ENCODE data around the gene RBM44. TPM values are rescaled to one million over a fixed set of nuclear protein-coding genes. Genes with fewer than 3 reads are reported as not detected.
"Not testable (repeated sequence)": the region's sequence is repeated elsewhere in the genome, so short reads cannot be mapped to it uniquely, and the experiment has no call there.

Gene RBM44
- polyA plus RNA-seq, 1 experiment: 0.05 TPM

DNA sequence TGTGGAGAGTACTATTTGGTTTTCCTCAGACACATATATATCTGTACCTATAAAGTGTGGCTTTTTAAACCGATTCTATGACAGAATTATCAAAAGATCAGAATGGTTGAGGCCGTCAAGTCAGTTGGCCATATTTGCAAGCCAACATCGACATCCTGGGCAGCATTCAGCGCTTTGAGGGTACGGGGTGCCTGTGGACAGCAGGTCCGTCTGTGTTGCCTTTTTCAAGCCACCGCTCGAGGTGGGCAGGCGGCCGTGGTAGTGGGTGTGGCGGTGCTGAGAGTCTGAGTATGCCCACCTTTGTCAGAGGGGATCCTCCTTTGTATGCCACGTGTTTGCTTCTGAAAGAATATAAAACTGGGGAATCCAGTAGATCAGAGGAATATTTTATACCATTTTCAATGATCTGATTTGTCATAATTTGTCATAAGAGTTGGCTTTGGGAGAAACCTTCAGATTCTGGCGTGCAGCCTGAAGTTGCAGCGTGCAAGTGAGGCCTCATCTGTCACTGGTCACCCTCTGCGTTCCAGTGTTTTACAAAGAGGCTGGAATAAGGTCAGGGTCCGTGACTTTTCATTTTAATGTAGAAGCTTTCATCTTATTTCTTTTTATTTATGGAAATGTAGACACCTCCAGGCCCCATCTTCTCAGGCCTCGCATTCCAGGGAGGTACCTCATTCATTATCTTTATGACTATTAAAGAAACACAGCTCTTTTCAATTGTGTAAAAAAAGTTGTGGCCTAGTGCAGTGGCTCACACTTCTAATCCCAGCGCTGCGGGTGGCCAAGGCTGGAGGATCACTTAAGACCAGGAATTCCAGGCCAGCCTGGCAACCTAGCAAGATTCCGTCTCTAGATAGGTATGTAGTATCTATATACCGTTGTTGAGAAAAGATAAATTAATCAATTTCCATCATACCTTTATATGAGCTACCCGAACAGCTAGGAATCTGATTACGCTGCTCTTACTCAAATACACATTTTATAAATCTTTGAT is 37.8 kb upstream of the RBM44 start:
- Histone ChIP-seq H3K27me3 (ENCODE audit: control insufficient read depth, insufficient read depth, low read length) (no peaks in the 10 kb centered on the region), H3K4me3 (ENCODE audit: low read depth, low read length) (no peak overlapping the region), H3K36me3 (ENCODE audit: control insufficient read depth, insufficient read depth, low read length) (peaks cover 9% of the 10 kb centered on the region)
- CTCF ChIA-PET: interaction anchor here (0.6 to 2.9 kb wide), 3 partner anchors 10 to 179 kb away, joined by 3 to 8 read pairs (median 3); no protein-coding TSS in a partner anchor
- TF ChIP-seq, protein P1, sequence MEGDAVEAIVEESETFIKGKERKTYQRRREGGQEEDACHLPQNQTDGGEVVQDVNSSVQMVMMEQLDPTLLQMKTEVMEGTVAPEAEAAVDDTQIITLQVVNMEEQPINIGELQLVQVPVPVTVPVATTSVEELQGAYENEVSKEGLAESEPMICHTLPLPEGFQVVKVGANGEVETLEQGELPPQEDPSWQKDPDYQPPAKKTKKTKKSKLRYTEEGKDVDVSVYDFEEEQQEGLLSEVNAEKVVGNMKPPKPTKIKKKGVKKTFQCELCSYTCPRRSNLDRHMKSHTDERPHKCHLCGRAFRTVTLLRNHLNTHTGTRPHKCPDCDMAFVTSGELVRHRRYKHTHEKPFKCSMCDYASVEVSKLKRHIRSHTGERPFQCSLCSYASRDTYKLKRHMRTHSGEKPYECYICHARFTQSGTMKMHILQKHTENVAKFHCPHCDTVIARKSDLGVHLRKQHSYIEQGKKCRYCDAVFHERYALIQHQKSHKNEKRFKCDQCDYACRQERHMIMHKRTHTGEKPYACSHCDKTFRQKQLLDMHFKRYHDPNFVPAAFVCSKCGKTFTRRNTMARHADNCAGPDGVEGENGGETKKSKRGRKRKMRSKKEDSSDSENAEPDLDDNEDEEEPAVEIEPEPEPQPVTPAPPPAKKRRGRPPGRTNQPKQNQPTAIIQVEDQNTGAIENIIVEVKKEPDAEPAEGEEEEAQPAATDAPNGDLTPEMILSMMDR (IDR thresholded peaks at IDR 0.05; ENCODE audit: insufficient read depth, low read depth, low read length): no peak
- POLR2A ChIA-PET: no interaction called here
- no peak for DNase-seq (ENCODE audit: low read depth)

DNA sequence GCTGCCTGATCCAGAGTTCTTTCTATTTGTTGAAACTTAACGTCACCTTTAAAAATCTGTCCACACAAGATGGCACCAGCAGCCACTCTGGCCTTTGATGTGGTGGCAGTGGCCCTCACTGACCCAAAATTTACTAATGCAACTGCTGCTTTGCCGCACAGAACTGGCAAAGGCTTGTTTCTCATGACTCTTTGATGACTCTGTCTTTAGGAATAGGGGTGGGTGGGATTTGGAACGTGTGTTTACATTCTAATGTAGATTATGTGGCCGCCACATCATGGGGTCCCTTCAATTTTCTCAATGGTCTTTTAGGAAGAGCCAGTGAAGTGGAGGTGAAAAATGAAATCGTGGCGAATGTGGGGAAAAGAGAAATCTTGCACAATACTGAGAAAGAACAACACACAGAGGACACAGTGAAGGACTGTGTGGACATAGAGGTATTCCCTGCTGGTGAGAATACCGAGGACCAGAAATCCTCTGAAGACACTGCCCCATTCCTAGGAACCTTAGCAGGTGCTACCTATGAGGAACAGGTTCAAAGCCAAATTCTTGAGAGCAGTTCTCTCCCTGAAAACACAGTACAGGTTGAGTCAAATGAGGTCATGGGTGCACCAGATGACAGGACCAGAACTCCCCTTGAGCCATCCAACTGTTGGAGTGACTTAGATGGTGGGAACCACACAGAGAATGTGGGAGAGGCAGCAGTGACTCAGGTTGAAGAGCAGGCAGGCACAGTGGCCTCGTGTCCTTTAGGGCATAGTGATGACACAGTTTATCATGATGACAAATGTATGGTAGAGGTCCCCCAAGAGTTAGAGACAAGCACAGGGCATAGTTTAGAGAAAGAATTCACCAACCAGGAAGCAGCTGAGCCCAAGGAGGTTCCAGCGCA is 36.0 kb upstream of the RBM44 start:
- H3K36me3 ChIP-seq (ENCODE audit: control insufficient read depth, insufficient read depth, low read length); CTCF ChIA-PET; H3K27me3 ChIP-seq (ENCODE audit: control insufficient read depth, insufficient read depth, low read length); DNase-seq (ENCODE audit: low read depth); H3K4me3 ChIP-seq (ENCODE audit: low read depth, low read length); POLR2A ChIA-PET: not testable (repeated sequence)

DNA sequence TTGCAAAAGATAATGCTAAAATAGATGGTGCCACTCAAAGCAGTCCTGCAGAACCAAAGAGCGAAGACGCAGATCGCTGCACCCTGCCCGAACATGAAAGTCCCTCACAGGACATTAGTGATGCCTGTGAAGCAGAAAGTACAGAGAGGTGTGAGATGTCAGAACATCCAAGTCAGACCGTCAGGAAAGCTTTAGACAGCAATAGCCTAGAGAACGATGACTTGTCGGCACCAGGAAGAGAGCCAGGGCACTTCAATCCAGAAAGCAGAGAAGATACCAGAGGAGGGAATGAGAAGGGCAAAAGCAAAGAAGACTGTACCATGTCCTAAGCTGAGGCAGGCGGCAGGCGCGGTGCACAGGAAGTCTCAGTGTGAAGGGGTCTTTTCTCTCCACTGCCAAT is 34.8 kb upstream of the RBM44 start:
- no peak for DNase-seq (ENCODE audit: low read depth)
- TF ChIP-seq, protein P1 (IDR thresholded peaks at IDR 0.05; ENCODE audit: insufficient read depth, low read depth, low read length): no peak
- Histone ChIP-seq H3K36me3 (ENCODE audit: control insufficient read depth, insufficient read depth, low read length) (peaks cover 4% of the 10 kb centered on the region; the same call in 1 of the 2 replicates), H3K4me3 (ENCODE audit: low read depth, low read length) (no peak overlapping the region), H3K27me3 (ENCODE audit: control insufficient read depth, insufficient read depth, low read length) (no peaks in the 10 kb centered on the region)
- ChIA-PET POLR2A (no interaction called here), CTCF (no interaction called here)

DNA sequence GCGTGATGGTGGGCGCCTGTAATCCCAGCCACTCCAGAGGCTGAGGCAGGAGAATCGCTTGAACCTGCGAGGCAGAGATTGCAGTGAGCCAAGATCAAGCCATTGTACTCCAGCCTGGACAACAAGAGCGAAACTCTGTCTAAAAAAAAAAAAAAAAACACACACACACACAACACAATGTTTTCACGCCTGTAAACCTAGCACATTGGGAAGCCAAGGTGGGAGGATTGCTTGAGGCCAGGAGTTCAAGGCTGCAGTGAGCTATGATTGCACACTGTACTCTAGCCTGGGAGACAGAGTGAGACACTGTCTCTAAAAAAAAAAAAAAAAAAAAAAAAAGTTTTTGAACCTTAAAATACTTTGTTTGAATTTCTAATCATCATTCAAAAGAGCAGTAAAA is 33.5 kb upstream of the RBM44 start:
- H3K27me3 ChIP-seq (ENCODE audit: control insufficient read depth, insufficient read depth, low read length); H3K4me3 ChIP-seq (ENCODE audit: low read depth, low read length); POLR2A ChIA-PET; H3K36me3 ChIP-seq (ENCODE audit: control insufficient read depth, insufficient read depth, low read length); DNase-seq (ENCODE audit: low read depth): not testable (repeated sequence)
- CTCF ChIA-PET: interaction anchor here (1.7 kb wide), 1 partner anchor 20 kb away, joined by 5 read pairs; no protein-coding TSS in a partner anchor

DNA sequence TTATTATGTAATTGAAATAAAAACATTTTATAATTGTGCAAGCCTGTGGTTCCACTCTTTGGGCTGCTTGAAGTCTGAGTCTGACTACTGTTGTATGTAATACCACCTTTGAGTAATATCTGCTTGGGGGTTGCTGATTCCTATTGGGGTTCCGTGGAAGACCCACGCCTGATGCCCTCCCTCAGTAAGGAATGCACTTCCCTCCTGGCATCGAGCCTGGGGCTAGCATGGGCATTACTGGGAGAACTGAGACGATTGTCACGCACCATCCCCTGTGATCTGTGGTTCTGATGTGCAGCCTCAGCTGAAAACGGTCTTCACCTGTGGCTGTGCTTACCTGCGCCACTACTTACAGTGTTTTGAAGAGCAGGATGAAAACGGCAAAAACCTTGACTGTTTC is 32.7 kb upstream of the RBM44 start:
- TF ChIP-seq, protein P1 (IDR thresholded peaks at IDR 0.05; ENCODE audit: insufficient read depth, low read depth, low read length): no peak
- peaks cover 3% of the 10 kb centered on the region for H3K36me3 ChIP-seq (ENCODE audit: control insufficient read depth, insufficient read depth, low read length)
- ChIA-PET POLR2A (no interaction called here), CTCF (interaction anchor here (1.0 to 1.7 kb wide), 4 partner anchors 9 to 253 kb away, joined by 3 to 5 read pairs (median 4); no protein-coding TSS in a partner anchor)
- H3K4me3 ChIP-seq (ENCODE audit: low read depth, low read length): no peak overlapping the region
- no peaks in the 10 kb centered on the region for H3K27me3 ChIP-seq (ENCODE audit: control insufficient read depth, insufficient read depth, low read length)
- no peak for DNase-seq (ENCODE audit: low read depth)

DNA sequence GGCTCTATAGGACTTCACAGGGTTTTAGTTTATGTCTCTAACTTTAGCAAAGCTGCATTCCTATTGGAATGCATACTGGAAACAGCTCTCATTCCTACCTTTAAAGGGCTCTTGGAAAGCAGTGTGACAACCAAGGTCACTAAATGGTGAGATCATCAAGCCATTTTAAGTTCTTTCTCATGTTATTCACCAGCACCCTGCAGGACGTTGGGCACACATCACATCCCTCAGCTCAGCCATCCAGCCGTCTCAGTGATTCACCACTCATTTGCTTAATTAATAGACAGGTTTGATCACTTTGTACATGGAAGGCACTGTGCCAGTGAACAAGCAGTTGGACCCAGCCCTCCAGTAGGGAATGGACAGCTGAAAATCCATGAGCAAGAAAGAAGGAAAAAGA is 32.2 kb upstream of the RBM44 start:
- POLR2A ChIA-PET: no interaction called here
- H3K4me3 ChIP-seq (ENCODE audit: low read depth, low read length): no peak overlapping the region
- peaks cover 4% of the 10 kb centered on the region for H3K36me3 ChIP-seq (ENCODE audit: control insufficient read depth, insufficient read depth, low read length)
- TF ChIP-seq, protein P1 (IDR thresholded peaks at IDR 0.05; ENCODE audit: insufficient read depth, low read depth, low read length): no peak
- no peak for DNase-seq (ENCODE audit: low read depth)
- CTCF ChIA-PET: interaction anchor here (1.0 to 1.7 kb wide), 4 partner anchors 9 to 254 kb away, joined by 3 to 5 read pairs (median 4); no protein-coding TSS in a partner anchor
- no peaks in the 10 kb centered on the region for H3K27me3 ChIP-seq (ENCODE audit: control insufficient read depth, insufficient read depth, low read length)

Measured in BJ (cell line).